ENCODE measurements around the gene CSTF1.

DNA sequence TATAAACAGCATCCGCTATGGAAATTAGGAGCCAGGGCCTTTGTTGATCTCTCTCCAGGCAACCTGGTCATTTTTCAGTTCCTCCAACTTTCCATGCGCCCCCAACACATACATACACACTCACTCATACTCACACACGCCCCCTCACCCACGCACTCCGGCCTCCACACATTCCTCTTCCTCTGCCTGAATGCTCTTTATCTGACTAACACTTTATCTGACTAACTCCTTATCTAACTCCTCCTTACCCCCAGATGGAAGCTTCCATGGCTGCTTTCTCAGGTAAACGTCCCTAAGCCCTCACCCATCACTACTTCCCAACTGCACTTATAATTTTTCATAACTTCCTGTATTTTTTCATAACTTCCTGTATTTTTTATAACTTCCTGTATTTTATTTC, 37.1 kb downstream of the CSTF1 start:
- TF ChIP-seq, protein P1, sequence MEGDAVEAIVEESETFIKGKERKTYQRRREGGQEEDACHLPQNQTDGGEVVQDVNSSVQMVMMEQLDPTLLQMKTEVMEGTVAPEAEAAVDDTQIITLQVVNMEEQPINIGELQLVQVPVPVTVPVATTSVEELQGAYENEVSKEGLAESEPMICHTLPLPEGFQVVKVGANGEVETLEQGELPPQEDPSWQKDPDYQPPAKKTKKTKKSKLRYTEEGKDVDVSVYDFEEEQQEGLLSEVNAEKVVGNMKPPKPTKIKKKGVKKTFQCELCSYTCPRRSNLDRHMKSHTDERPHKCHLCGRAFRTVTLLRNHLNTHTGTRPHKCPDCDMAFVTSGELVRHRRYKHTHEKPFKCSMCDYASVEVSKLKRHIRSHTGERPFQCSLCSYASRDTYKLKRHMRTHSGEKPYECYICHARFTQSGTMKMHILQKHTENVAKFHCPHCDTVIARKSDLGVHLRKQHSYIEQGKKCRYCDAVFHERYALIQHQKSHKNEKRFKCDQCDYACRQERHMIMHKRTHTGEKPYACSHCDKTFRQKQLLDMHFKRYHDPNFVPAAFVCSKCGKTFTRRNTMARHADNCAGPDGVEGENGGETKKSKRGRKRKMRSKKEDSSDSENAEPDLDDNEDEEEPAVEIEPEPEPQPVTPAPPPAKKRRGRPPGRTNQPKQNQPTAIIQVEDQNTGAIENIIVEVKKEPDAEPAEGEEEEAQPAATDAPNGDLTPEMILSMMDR (conservative IDR thresholded peaks at IDR 0.05; ENCODE audit: low read length), result no peak
- no peak for TF ChIP-seq EZH2phosphoT487 (IDR thresholded peaks at IDR 0.05; ENCODE audit: borderline replicate concordance)
